NCI-H1105 (cell line): ENCODE measurements around the gene DSE.

Experiments
- DNase-seq: peaks from one replicate; lab custom pipeline; 2025; lab: John Stamatoyannopoulos, UW

The DSE gene

GRCh38 chr6:116447496-116448011 lies 76.8 kb downstream of the DSE start:
- no peak for DNase-seq

- no peak for DNase-seq
Observed at GRCh38 chr6:116449565-116449964, 78.8 kb downstream of the DSE start.

DNA sequence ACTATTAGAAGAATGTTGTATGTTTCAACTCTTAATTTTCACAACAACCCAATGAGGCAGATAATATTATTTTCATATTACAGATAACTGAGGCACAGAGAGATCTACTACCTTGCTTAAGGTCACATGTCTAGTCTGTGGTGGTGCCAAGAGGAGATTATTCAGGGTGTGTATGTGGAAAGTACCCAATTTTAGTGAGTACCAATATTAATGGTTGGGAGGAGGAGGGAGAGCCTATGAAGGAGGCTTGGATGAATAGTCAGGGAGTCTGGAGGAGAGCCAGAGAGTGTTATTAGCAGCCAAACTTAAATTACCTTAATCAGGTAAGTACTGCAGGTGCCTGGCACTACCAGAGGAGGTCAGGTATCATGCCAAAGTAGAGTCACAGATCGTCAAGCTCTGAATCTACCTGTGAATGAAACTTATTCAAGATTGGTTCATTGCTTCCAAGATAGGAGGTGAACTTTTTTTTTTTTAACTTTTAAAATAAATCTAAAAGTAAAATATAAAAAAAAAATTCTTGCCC lies 79.5 kb downstream of the DSE start:
- DNase-seq, result peak; percentile 91

DNA sequence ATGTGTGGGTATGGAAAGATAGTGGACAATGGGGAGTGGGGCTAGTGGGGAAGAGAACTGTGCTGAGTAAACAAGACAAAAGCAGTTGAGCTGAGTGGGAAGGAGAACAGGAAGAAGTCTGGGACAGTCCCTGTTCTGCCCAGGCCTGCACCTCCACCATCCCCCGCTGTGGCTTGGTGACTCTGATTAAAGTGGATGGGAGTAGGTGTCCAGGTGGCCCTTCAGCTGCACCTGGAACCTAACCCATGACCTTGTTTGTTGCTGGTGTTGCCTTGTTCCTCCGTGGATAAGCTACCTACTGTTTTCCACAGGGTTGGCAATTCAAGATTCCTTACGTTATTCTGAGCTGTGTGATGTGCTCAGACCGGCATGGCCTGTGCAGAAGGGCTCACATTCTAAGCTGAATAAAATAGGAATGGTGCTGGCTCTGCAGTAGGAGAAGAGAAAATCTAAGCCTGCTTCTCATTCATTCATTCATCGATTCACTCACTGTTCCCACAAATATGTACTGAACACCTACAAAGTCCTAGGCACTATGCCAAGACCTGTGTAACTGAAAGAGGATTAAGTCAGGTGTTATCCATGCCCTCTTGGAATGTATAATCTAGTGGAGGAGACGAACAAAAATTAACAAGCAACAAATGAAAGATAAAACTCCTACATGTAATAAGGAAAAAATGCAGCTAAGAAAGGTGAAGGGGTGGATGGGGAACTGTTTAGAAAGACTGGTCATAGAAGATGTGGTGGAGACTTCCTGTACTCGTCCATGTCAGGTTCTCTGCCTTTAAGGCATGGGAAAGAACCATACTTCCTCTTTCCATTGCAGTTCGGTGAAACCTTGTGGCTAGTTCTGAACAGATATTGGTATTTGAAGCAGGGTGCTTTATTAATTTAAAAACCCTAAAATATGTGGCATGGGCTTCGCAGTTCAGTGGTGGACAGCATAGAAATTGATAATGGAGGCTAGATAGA lies 80.3 kb downstream of the DSE start:
- peak; percentile 51 for DNase-seq

- DNase-seq, result no peak
Observed at GRCh38 chr6:116451916-116452315, 81.2 kb downstream of the DSE start.

- DNase-seq, result no peak
Observed at GRCh38 chr6:116452531-116452930, 81.8 kb downstream of the DSE start.

DNA sequence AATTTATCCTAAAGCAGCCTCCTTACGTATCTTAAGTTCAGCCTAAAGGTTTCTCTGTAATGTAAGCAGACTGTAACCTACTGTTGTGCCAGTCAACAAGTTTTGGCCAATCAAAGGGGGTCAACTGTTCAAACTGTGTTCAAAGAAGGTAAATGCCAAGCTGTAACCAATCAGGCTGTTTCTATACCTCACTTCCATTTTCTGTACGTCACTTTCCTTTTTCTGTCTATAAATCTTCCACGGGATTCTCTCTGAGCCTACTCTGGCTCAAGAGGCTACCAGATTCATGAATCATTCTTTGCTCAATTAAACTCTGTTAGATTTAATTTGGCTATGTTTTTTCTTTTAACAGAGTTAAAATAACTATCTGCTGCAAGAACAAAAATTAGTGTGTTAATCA lies 85.4 kb downstream of the DSE start:
- DNase-seq, result no peak

- DNase-seq, result no peak
Observed at GRCh38 chr6:116456927-116457326, 86.2 kb downstream of the DSE start.

DNA sequence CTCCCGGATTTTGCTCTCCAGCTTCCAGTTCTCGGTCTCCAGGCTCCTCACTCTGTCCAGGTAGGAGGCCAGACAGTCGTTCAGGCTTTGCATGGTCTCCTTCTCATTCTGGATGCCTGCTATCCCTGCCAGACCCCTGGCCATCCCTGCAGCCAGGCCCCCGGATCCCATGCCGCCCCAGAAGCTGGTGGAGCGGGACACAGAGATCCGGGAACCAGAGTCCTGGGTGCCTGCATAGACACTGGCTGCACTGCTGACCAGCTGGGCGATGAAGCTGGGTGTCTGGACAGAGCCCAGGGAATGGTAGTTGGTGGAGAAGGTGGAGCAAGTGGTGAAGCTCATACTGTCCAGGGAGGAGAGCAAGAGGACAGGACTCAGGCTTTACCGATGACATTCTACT lies 87.5 kb downstream of the DSE start:
- DNase-seq, result no peak

GRCh38 chr6:116459927-116460326 lies 89.2 kb downstream of the DSE start:
- DNase-seq, result no peak

DNA sequence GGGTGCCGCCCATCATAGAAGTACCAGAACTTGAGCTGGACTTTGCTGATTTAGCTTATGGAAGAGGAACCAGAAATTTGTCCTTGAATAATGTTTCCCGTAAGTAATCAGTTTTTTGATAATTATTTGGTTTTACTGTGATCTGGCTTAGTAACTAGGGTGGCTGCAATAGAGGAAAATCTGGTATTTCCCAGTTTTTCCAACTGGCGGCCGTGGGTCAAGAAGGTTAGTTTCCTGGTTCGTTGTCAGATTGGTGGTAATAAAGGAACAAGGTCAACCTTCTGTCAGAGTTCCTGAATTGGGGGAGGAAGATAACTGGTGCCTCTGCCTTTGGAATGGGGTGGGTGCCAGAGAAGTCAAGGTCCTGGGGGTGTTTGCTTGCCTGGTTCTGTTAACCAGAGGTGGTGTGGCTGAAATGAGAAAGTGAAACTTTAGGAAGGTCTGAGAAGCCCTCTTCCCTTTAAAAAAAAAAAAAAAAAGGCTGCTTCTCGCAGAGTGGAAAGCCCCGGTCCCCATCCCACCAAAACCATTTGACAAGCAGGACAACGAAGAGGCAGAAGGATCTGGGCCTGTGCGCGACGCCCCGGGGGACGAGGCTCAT lies 90.7 kb downstream of the DSE start, which contains the start of gene CALHM6:
CALHM6 (plus strand) TSS at position 45 of the 601 bp plus-strand sequence; CDS start at position 600, 555 bp downstream.
- no peak for DNase-seq

DNA sequence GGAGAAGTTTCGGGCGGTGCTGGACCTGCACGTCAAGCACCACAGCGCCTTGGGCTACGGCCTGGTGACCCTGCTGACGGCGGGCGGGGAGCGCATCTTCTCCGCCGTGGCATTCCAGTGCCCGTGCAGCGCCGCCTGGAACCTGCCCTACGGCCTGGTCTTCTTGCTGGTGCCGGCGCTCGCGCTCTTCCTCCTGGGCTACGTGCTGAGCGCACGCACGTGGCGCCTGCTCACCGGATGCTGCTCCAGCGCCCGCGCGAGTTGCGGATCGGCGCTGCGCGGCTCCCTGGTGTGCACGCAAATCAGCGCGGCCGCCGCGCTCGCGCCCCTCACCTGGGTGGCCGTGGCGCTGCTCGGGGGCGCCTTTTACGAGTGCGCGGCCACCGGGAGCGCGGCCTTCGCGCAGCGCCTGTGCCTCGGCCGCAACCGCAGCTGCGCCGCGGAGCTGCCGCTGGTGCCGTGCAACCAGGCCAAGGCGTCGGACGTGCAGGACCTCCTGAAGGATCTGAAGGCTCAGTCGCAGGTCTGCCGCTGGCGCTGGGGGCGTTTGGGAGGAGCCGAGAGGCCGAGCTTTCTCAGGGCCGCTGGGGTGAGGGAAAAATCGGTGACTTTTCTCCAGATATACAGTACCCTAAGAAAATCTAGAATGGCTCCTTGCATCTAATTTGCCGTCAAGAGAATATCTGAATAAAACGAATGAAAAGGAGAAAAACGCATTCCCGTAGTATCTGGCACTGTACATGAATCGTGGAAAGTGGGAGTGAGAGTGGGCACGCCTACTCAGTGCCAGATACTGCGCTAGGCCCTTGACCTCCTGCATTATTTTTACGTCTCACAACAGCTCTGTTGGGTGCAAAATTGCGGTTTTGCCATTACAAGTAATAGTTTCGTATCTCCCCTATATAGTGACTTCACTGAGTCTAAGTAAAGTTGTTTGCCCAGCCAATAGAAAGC lies 91.5 kb downstream of the DSE start:
- no peak for DNase-seq

DNA sequence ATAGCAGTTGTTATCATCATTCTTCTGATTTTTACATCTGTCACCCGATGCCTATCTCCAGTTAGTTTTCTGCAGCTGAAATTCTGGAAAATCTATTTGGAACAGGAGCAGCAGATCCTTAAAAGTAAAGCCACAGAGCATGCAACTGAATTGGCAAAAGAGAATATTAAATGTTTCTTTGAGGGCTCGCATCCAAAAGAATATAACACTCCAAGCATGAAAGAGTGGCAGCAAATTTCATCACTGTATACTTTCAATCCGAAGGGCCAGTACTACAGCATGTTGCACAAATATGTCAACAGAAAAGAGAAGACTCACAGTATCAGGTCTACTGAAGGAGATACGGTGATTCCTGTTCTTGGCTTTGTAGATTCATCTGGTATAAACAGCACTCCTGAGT lies 92.6 kb downstream of the DSE start:
- no peak for DNase-seq

DNA sequence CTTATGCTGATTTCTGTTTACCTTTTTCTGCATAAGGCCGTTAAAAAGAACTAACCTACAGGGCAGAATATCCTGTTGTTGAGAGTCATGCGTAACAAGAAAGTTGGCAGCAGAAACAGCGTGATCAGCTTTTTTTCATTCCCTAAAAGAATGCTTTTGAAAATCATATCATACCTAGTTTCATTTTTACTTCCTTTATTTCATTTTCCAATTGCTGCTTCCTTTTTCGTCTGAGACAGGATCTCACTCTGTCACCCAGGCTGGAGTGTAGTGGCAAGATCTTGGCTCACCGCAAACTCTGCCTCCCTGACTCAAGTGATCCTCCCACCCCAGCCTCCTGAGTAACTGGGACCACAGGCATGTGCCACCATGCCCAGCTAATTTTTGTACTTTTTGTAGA lies 94.5 kb downstream of the DSE start:
- DNase-seq, result no peak

DNA sequence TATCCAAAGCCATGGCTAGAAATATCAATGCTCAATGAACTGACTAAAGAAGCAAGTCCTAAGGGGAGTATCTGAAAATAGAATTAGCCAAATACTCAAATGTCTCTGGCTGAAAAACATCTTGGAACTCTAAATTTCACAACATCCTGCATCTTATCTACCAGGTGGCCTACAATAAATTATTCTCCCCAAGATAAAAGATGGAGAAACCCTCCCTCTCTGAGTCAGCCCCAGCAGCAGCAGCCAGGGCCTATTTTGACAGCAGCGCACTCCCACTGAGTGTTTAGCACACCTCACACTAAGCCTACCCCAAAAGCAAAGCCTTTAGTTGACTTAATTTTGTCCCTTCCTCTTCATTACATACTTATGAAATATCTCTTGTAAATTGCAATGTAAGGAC lies 96.3 kb downstream of the DSE start:
- no peak for DNase-seq

- DNase-seq, result no peak
Observed at GRCh38 chr6:116467514-116467913, 96.8 kb downstream of the DSE start.

GRCh38 chr6:116468293-116468692 lies 97.5 kb downstream of the DSE start:
- no peak for DNase-seq

DNA sequence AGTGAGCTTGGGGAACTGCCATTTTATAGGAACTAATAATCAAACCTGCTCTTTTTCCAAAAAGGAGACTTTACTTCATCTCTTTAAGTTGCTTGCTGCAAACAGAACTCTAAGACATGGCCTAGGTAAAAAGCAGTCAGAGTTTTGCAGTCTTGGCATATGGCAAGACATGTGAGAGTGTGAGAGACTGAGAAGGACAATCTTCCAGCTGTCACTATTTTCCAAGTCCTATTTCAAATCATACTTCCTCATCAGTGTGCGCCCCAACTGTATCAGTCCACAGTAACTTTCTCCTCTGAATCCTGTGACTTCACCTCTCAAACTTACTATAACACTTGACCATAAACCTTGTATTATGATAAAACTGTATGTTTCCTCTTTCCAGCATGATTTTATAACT lies 100.8 kb downstream of the DSE start:
- no peak for DNase-seq

DNA sequence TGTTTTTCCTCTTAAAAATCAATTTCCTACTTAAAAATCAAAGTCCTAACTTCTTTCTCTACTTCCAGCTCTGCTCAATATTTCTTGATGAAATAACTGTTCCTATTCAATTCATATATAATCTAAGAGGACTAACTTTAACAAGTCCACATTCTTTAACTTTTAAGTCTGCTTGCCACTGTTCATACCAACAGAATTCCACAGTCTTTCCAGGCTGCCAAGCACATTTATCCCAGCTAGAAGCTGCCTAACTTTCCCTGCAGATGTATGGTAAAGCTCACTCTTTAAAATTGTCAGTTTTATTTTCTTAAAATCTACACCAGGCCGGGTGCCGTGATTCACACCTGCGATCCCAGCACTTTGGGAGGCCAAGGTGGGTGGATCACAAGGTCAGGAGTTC lies 102.0 kb downstream of the DSE start:
- no peak for DNase-seq

- no peak for DNase-seq
Observed at GRCh38 chr6:116475141-116475540, 104.4 kb downstream of the DSE start.

- no peak for DNase-seq
Observed at GRCh38 chr6:116476002-116476678, 105.4 kb downstream of the DSE start.
